PC-9 (cell line): Measurements from ENCODE around the gene CNOT6L. TPM values are rescaled to one million over a fixed set of nuclear protein-coding genes. Genes with fewer than 3 reads are reported as not detected.

Source experiments
- BruUV-seq: library from RNA; stranded (reverse); fragments of 400-500 nt; replicated peaks from 2 replicates; lab custom pipeline; 2021; lab: Mats Ljungman, UMichigan
- CTCF ChIA-PET: fragments of 300-600 bp; sonication (Branson Sonifier 250); formaldehyde crosslinking; loops from one replicate; lab custom pipeline; 2022; ENCODE audit warnings: antibody characterized with exemption; lab: Charles Lee
- POLR2A ChIA-PET: fragments of 300-600 bp; sonication (Branson Sonifier 250); formaldehyde crosslinking; loops from one replicate; lab custom pipeline; 2022; ENCODE audit warnings: antibody characterized with exemption; ENCODE audit not compliant: unreplicated experiment; lab: Charles Lee
- DNase-seq, 2 experiments: peaks; one replicate each; pipeline versions ENCODE4 v3.0.0 to v3.0.0-alpha.2; 2015 to 2022; ENCODE audit warnings: mixed read lengths in 1 of 2
- H2AFZ ChIP-seq: fragments of 200-600 bp; sonication (generic); 2 replicates; pipeline ENCODE4 v1.8.1; 2017; ENCODE audit warnings: antibody characterized with exemption
- H3F3A ChIP-seq: fragments of 200-600 bp; sonication (generic); 2 replicates; pipeline ENCODE4 v1.8.1; 2017; ENCODE audit warnings: antibody characterized with exemption, mild to moderate bottlenecking, low read depth; ENCODE audit not compliant: insufficient read depth
- H3K27ac ChIP-seq: fragments of 200-600 bp; sonication (generic); 2 replicates; pipeline ENCODE4 v1.6.1; 2016; ENCODE audit warnings: mixed run types
- H3K27me3 ChIP-seq: fragments of 200-600 bp; sonication (generic); 2 replicates; pipeline ENCODE4 v1.6.1; 2016; ENCODE audit warnings: low read depth, mixed run types; ENCODE audit not compliant: insufficient read depth
- H3K36me3 ChIP-seq: fragments of 200-600 bp; sonication (generic); 2 replicates; pipeline ENCODE4 v1.6.1; 2016; ENCODE audit warnings: low read depth, mixed run types
- H3K4me1 ChIP-seq: fragments of 200-600 bp; sonication (generic); replicated peaks from 2 replicates; pipeline ENCODE4 v1.6.1; 2016; ENCODE audit warnings: mixed run types; ENCODE audit not compliant: insufficient read depth
- H3K4me2 ChIP-seq: fragments of 200-600 bp; sonication (generic); 2 replicates; pipeline ENCODE4 v1.6.1; 2017; ENCODE audit warnings: mixed run types
- H3K4me3 ChIP-seq: fragments of 200-600 bp; sonication (generic); 2 replicates; pipeline ENCODE4 v1.6.1; 2016; ENCODE audit warnings: mixed run types
- H3K79me2 ChIP-seq: fragments of 200-600 bp; sonication (generic); 2 replicates; pipeline ENCODE4 v1.6.1; 2017; ENCODE audit warnings: low read depth, mixed run types
- H3K9me2 ChIP-seq: fragments of 200-600 bp; sonication (generic); 2 replicates; pipeline ENCODE4 v1.8.1; 2017; ENCODE audit warnings: mild to moderate bottlenecking; ENCODE audit not compliant: insufficient read depth
- H3K9me3 ChIP-seq: fragments of 200-600 bp; sonication (generic); 2 replicates; pipeline ENCODE4 v1.8.1; 2016; ENCODE audit warnings: low read depth; ENCODE audit not compliant: insufficient read depth
- H4K20me1 ChIP-seq: fragments of 200-600 bp; sonication (generic); 2 replicates; pipeline ENCODE4 v1.8.1; 2017; ENCODE audit not compliant: insufficient read depth
- EZH2 ChIP-seq: fragments of 200-600 bp; sonication (generic); IDR thresholded peaks from 2 replicates; pipeline ENCODE4 v1.8.0; 2017; ENCODE audit warnings: antibody characterized with exemption, low read depth
- intact Hi-C: fragments of 100-400 bp; cut with micrococcal nuclease; formaldehyde crosslinking; loops from one replicate; pipeline ENCODE4 v1.10.0; 2022; ENCODE audit not compliant: unreplicated experiment
- total RNA-seq: library from RNA; stranded (reverse); gene quantifications from 2 replicates; pipeline ENCODE4 v1.2.3, GENCODE V29; 2021
- TF ChIP-seq, protein P1 (sequence below): fragments of 200-600 bp; sonication (generic); conservative IDR thresholded peaks from 2 replicates; pipeline ENCODE4 v1.6.1; 2017; ENCODE audit warnings: mixed run types, antibody characterized with exemption, mild to moderate bottlenecking, moderate library complexity

The CNOT6L gene
- total RNA-seq, 1 experiment from 2014 or later: 26.7 TPM

DNA sequence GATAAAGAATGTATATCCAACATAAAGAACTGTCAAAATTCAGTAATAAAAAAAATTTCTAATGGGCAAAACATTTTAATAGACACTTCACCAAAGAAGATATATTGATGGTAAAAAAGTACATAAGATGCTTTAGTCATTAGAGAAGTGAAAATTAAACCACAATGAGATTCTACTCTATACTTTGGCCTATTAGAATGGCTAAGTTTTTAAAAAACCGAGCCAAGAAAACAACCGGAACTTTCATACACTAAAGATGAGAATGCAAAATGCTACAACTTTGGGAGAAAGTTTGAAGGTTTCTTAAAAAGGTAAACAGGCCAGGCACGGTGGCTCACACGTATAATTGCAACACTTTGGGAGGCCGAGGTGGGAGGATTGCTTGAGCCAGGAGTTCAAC lies 20.8 kb downstream of the CNOT6L start:
- H3K9me2 ChIP-seq: no peaks in the 10 kb centered on the region
- H3K4me3 ChIP-seq: no peak overlapping the region
- no peak overlapping the region for H3K4me2 ChIP-seq
- 0 out of 2 replicates have a peak, but pooled peaks cover 5% of the 10 kb centered on the region for H3K4me1 ChIP-seq
- no peaks in the 10 kb centered on the region for H4K20me1 ChIP-seq
- no peaks in the 10 kb centered on the region for H3K36me3 ChIP-seq
- no peak overlapping the region for H3K27ac ChIP-seq
- no peak for DNase-seq
- no peaks in the 10 kb centered on the region for H3K27me3 ChIP-seq
- TF ChIP-seq, protein P1, sequence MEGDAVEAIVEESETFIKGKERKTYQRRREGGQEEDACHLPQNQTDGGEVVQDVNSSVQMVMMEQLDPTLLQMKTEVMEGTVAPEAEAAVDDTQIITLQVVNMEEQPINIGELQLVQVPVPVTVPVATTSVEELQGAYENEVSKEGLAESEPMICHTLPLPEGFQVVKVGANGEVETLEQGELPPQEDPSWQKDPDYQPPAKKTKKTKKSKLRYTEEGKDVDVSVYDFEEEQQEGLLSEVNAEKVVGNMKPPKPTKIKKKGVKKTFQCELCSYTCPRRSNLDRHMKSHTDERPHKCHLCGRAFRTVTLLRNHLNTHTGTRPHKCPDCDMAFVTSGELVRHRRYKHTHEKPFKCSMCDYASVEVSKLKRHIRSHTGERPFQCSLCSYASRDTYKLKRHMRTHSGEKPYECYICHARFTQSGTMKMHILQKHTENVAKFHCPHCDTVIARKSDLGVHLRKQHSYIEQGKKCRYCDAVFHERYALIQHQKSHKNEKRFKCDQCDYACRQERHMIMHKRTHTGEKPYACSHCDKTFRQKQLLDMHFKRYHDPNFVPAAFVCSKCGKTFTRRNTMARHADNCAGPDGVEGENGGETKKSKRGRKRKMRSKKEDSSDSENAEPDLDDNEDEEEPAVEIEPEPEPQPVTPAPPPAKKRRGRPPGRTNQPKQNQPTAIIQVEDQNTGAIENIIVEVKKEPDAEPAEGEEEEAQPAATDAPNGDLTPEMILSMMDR: no peak
- no peak for TF ChIP-seq EZH2
- no peaks in the 10 kb centered on the region for H3F3A ChIP-seq
- H3K79me2 ChIP-seq: peaks cover 56% of the 10 kb centered on the region
- intact Hi-C loops: no loop called here
- BruUV-seq: no TSS peak
- ChIA-PET CTCF (no interaction called here), POLR2A (no interaction called here)
- no peaks in the 10 kb centered on the region for H3K9me3 ChIP-seq
- H2AFZ ChIP-seq: no peak overlapping the region

DNA sequence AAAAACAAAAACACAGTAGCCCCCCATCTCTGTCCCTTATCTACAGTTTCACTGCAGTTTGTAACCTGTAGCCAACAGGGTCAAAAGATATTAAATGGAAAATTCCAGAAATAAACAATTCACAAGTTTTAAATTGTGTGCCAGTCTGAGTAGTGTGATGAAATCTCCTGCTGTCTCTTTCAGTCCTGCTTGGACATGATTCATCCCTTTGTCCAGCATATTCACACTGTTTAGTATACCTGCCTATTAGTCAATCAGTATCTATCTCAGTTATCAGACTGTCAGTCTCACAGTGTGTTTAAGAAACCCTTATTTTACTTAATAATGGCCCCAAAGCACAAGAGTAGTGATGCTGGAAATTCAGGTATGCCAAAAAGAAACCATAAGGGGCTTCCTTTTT lies 21.9 kb downstream of the CNOT6L start:
- no peak overlapping the region for H3K4me3 ChIP-seq
- intact Hi-C loops: no loop called here
- no TSS peak for BruUV-seq
- TF ChIP-seq EZH2: no peak
- TF ChIP-seq, protein P1: no peak
- no peaks in the 10 kb centered on the region for H3F3A ChIP-seq
- no peaks in the 10 kb centered on the region for H3K36me3 ChIP-seq
- 0 out of 2 replicates have a peak, but pooled peaks cover 5% of the 10 kb centered on the region for H3K4me1 ChIP-seq
- peak overlapping the region; percentile 16; the same call in 1 of the 2 replicates for H3K27ac ChIP-seq
- no peak overlapping the region for H2AFZ ChIP-seq
- no peak overlapping the region for H3K4me2 ChIP-seq
- H3K9me3 ChIP-seq: no peaks in the 10 kb centered on the region
- no peaks in the 10 kb centered on the region for H3K9me2 ChIP-seq
- peaks cover 52% of the 10 kb centered on the region; the same call in 1 of the 2 replicates for H3K79me2 ChIP-seq
- no peaks in the 10 kb centered on the region for H4K20me1 ChIP-seq
- POLR2A ChIA-PET: no interaction called here
- H3K27me3 ChIP-seq: no peaks in the 10 kb centered on the region
- DNase-seq: no peak
- CTCF ChIA-PET: no interaction called here

DNA sequence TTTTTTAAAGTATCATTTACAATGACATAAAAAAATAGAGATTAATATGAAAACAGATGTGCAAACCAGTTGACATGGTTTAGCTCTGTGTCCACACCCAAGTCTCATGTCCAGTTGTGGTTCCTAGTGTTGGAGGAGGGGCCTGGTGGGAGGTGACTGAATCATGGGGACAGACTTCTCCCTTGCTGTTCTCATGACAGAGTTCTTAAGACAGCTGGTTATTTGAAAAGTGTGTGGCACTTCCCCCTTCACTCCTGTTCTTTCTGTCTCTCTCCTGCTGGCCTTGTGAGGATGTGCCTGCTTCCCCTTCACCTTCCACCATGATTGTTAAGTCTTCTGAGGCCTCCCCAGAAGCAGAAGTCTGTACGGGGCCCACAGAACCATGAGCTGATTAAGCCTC lies 23.8 kb downstream of the CNOT6L start:
- no peak overlapping the region for H3K4me3 ChIP-seq
- H3K79me2 ChIP-seq: peaks cover 55% of the 10 kb centered on the region; the same call in 1 of the 2 replicates
- no peaks in the 10 kb centered on the region for H3K9me3 ChIP-seq
- H3K9me2 ChIP-seq: no peaks in the 10 kb centered on the region
- no peak for DNase-seq
- no peak overlapping the region for H3K4me2 ChIP-seq
- H3F3A ChIP-seq: no peaks in the 10 kb centered on the region
- ChIA-PET CTCF (no interaction called here), POLR2A (no interaction called here)
- no TSS peak for BruUV-seq
- intact Hi-C loops: no loop called here
- no peaks in the 10 kb centered on the region for H3K27me3 ChIP-seq
- H2AFZ ChIP-seq: no peak overlapping the region
- TF ChIP-seq, protein P1: no peak
- TF ChIP-seq EZH2: no peak
- no peaks in the 10 kb centered on the region for H3K36me3 ChIP-seq
- no peaks in the 10 kb centered on the region for H4K20me1 ChIP-seq
- H3K27ac ChIP-seq: no peak overlapping the region
- H3K4me1 ChIP-seq: 0 out of 2 replicates have a peak, but pooled peaks cover 5% of the 10 kb centered on the region
